HEK293 (cell line): ENCODE data around the gene SQSTM1.

ENCODE experiments used
- ATF2 ChIP-seq: fragments of 450-650 bp; formaldehyde crosslinking; IDR thresholded peaks from 2 replicates; pipeline ENCODE4 v1.5.1; 2016; ENCODE audit warnings: missing biosample characterization, missing genetic modification characterization, low read depth
- CTCF ChIP-seq: fragments of 450-650 bp; formaldehyde crosslinking; IDR thresholded peaks from 2 replicates; pipeline ENCODE4 v1.5.1; 2016; ENCODE audit warnings: missing biosample characterization, missing genetic modification characterization
- MYNN ChIP-seq: fragments of 450-650 bp; formaldehyde crosslinking; IDR thresholded peaks from 2 replicates; pipeline ENCODE4 v1.5.1; 2016; ENCODE audit warnings: missing biosample characterization, missing genetic modification characterization, borderline replicate concordance
- PRDM1 ChIP-seq: fragments of 450-650 bp; formaldehyde crosslinking; IDR thresholded peaks from 2 replicates; pipeline ENCODE4; 2016; ENCODE audit warnings: missing biosample characterization, missing genetic modification characterization
- PRDM6 ChIP-seq: fragments of 450-650 bp; formaldehyde crosslinking; IDR thresholded peaks from 2 replicates; pipeline ENCODE4 v1.5.1; 2017; ENCODE audit warnings: missing biosample characterization, missing genetic modification characterization
- SP2 ChIP-seq: fragments of 450-650 bp; formaldehyde crosslinking; IDR thresholded peaks from 2 replicates; pipeline ENCODE4 v1.5.1; 2016; ENCODE audit warnings: missing biosample characterization, missing genetic modification characterization
- ZBTB48 ChIP-seq: fragments of 450-650 bp; formaldehyde crosslinking; IDR thresholded peaks from 2 replicates; pipeline ENCODE4 v1.5.1; 2016; ENCODE audit warnings: missing biosample characterization, missing genetic modification characterization
- ZNF121 ChIP-seq: fragments of 450-650 bp; formaldehyde crosslinking; IDR thresholded peaks from 2 replicates; pipeline ENCODE4 v1.5.1; 2016; ENCODE audit warnings: missing biosample characterization, missing genetic modification characterization
- ZNF19 ChIP-seq: fragments of 450-650 bp; formaldehyde crosslinking; IDR thresholded peaks from 2 replicates; pipeline ENCODE4; 2016; ENCODE audit warnings: missing biosample characterization, missing genetic modification characterization, low read depth
- ZNF24 ChIP-seq: fragments of 450-650 bp; formaldehyde crosslinking; IDR thresholded peaks from 2 replicates; pipeline ENCODE4 v1.5.1; 2016; ENCODE audit warnings: missing biosample characterization, missing genetic modification characterization
- ZNF324 ChIP-seq: fragments of 450-650 bp; formaldehyde crosslinking; IDR thresholded peaks from 2 replicates; pipeline ENCODE4 v1.5.1; 2016; ENCODE audit warnings: missing biosample characterization, missing genetic modification characterization
- ZNF654 ChIP-seq: fragments of 450-650 bp; formaldehyde crosslinking; IDR thresholded peaks from 2 replicates; pipeline ENCODE4 v1.5.1; 2016; ENCODE audit warnings: low read depth, missing biosample characterization, missing genetic modification characterization
- ZNF692 ChIP-seq: fragments of 450-650 bp; formaldehyde crosslinking; IDR thresholded peaks from 2 replicates; pipeline ENCODE4 v1.5.1; 2016; ENCODE audit warnings: missing biosample characterization, missing genetic modification characterization
- ZNF776 ChIP-seq: fragments of 450-650 bp; formaldehyde crosslinking; IDR thresholded peaks from 2 replicates; pipeline ENCODE4 v1.5.0; 2017; ENCODE audit warnings: missing biosample characterization, missing genetic modification characterization, borderline replicate concordance

- no peak for TF ChIP-seq SP2 (tag by site-specific recombination)
- no peak for TF ChIP-seq MYNN (tag by site-specific recombination)
- TF ChIP-seq ATF2 (tag by site-specific recombination) = no peak
- TF ChIP-seq ZNF121 = no peak
- no peak for TF ChIP-seq CTCF (tag by site-specific recombination)
- TF ChIP-seq ZNF776 (tag by site-specific recombination) = no peak
- TF ChIP-seq ZNF324 (tag by site-specific recombination) = no peak
- TF ChIP-seq ZBTB48 (tag by site-specific recombination) = no peak
- TF ChIP-seq ZNF24 (tag by site-specific recombination) = no peak
- no peak for TF ChIP-seq ZNF19 (tag by site-specific recombination)
- no peak for TF ChIP-seq ZNF692 (tag by site-specific recombination)
- no peak for TF ChIP-seq PRDM1
- TF ChIP-seq ZNF654 = no peak
- no peak for TF ChIP-seq PRDM6 (tag by site-specific recombination)
Measured at GRCh38 chr5:179841621-179842020, 20.9 kb downstream of the SQSTM1 start.
